Measurements from ENCODE around the gene TMEM217.

GRCh38 chr6:37168163-37168758 lies 89.7 kb downstream of the TMEM217 start:
- TF ChIP-seq CTCF (IDR thresholded peaks at IDR 0.05; ENCODE audit: low read length), result no peak
- no peak for TF ChIP-seq EZH2 (optimal IDR thresholded peaks at IDR 0.05; ENCODE audit: low read depth, low read length)

Measured in MM.1S (cell line).